ELF-1 (cell line): ENCODE results near the gene CLTCL1.
"Not testable (repeated sequence)": the region's sequence is repeated elsewhere in the genome, so short reads cannot be mapped to it uniquely, and the experiment has no call there.

ENCODE experiments used
- DNase-seq: peaks from one replicate; pipeline ENCODE4 v3.0.0-alpha.2; 2016; ENCODE audit warnings: low read depth, low spot score

CLTCL1 gene

DNA sequence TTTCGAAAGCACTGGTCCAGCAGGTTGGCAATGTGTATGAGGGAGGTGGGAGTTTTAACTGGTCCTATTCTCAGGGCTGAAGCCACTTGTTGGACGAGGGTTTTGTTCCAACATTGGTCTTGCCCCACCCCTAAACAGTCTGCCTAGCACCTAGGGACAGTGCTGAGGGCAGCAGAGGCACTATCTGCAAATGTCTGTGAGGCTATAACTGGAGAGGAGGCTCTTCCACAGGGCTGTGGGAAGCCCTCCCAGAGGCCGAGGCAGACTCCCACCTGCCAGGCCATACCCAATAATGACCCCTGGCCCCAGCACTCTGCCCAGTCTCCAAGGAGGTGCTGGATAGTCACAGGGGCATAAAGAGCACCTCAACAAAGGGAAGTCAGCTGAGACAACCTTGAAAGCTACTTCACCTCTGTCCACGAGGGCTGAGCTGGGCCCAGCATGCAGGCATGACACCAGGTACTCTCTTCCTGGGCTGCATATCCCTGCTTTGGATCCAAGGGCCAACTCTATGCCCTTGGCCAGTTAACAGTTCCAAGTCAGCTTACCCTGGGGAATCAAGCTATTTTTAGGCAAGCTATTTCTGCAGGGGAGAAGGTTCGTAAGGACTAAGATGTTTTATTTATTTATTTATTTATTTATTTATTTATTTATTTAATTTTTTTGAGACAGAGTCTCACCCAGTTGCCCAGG, 72.8 kb downstream of the CLTCL1 start:
- peak; percentile 15 for DNase-seq

DNA sequence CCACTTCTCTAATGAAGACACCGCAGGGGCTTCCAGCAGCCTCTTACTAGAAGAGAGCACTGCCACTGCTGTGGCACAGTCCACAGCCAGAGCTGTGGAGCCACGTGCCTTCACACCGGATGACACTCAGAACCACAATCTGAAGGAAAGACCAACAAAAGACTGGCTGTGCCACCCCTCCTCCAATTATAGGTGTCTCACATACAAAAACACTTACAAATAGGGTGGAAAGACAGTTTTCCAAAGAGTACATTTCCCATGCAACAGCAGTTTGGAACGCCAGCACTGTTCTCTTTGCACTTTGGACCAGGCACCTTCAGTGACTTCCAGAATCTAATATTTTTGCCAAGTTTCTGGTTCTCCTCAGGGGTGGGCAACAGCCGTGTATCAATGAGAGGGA, 74.9 kb downstream of the CLTCL1 start:
- no peak for DNase-seq

DNA sequence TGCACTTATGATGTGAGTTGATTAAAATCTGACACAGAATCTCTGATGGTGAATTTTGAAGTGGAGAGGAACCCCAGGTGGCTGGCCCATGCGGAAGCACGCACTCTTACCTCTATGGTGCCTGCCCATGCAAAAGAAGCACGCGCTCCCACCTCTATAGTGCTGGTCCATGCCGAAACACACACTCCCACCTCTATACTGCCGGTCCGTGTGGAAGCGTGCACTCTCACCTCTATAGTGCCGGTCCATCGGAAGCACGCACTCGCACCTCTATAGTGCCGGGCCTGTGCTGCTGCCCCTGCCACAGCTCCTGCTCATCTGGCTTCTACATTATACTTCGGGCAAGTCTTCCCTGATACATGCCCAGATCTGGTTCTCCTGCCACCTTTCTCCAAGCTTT, 76.2 kb downstream of the CLTCL1 start:
- DNase-seq, result no peak

DNA sequence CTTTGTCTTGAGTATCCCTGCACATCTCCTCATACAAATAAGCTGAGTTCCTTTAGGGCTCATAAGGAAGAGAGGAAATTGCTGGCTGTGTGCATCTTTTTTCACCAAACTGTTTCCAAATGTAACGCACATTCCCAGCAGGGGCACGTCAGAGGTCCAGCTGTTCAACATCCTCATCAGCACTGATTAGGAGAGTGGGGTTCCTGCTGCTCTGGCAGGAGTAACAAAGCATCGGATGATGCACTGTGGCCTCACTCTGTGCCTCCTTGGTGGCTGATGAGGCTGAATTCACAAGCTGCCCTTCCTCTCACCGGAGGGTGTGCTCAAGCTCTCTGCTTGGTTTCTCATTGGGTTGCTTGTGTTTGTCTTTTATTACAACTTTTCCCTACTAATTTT, 77.4 kb downstream of the CLTCL1 start:
- DNase-seq, result no peak

DNA sequence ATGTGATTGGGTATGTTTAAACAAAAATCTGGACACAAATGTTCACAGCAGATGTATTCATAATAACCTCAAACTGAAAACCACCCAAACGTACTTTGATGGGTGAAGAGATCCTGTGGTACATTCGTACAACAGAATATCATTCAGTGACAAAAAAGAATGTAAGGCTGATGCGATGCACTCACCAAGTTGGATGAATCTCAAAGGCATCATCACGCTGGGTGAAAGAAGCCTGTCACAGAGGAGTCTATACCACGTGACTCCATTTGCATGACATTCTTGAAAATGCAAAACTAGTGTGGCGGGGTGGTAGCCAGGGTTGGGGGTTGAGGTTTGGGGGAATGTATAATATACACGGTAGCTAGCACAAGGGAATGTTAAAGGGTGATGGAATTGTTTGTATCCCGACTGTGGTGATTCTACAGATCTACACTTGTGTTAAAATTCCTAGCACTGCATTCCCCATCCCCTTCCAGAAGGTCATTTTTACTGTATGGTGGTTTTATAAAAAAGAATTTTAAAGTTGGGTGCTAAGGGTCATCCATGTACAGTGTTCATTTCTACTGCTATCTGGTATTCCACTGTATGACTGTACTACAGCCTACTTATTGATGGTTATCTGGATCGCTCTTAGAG, 78.0 kb downstream of the CLTCL1 start:
- DNase-seq, result no peak

DNA sequence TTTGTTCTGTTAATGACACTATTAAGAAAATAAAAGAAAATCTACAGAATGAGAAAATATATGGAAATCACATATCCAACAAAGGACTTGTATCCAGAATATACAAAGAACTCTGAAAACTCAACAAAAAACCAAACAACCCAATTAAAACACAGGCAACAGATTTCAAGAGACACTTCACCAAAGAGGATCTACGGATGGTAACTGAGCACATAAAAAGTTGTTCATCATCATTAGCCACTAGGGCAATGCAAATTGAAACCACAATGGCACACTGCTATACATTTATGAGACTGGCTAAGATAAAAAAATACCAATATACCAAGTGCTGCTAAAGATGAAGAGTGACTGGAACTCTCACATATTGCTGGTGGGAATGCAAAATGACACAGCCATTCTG, 78.5 kb downstream of the CLTCL1 start:
- no peak for DNase-seq

DNA sequence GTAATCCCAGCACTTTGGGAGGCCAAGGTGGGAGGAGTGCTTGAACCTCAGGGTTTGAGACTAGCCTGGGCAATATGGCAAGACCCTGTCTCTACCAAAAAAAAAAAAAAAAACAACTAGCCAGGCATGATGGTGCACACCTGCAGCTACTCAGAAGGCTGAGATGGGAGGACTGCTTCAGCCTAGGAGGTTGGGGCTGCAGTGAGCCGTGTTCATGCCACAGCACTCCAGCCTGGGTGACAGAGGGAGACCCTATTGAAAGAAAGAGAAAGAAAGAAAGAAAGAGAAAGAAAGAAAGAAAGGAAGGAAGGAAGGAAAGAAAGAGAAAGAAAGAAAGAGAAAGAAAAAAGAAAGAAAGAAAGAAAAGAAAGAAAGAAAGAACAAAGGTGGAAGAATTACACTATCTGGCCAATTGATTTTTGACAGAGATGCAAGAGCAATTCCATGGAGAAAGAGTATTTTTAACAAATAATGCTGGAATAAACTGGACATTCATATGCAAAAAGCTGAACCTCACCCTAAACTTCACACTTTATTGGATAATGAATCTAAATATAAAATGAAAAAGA, 79.1 kb downstream of the CLTCL1 start:
- DNase-seq, result no peak

DNA sequence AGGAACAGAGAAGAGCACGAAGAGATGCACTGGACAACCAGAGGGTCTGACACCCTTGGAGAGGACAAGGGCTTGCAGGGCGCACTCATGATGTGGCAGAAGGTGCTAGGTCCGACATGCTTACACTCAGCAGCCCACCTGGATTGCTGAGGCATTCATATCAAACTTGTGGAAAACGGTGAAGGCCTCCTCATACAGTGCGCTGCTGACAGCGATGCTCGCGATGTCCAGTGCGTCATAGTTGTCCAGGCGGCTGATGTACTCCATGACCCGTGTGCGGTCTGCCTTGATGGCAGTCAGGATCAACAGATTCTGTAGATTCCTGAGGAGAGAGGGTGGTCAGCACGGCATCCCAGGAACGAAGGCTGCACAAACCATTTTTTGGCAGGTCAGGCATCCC, 81.3 kb downstream of the CLTCL1 start:
- no peak for DNase-seq

DNA sequence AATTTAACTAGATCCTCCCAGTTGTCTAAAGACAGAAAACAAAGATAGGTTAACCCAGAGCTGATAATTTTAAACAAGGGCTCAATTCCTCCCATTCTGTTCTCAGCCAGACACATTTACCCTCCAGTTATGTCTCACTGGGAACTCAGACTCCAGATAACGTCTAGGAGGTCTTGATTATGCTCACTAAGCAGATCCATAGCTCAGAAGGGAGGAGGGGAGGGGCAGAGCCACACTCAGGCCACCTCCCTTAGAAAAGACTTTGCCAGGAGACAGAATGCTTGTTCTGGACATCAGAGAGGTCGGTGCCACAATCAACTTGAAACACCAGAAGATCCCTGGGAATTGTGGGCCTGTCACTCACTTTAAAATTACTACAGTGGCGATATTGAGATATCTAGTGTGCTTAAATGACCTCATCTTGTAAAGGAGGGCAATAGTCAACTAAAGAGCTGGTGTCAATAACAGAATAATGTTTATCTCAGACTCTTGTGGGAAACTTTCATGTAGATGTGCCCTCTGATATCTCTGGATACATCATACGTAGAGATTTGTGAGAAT, 83.2 kb downstream of the CLTCL1 start:
- no peak for DNase-seq

DNA sequence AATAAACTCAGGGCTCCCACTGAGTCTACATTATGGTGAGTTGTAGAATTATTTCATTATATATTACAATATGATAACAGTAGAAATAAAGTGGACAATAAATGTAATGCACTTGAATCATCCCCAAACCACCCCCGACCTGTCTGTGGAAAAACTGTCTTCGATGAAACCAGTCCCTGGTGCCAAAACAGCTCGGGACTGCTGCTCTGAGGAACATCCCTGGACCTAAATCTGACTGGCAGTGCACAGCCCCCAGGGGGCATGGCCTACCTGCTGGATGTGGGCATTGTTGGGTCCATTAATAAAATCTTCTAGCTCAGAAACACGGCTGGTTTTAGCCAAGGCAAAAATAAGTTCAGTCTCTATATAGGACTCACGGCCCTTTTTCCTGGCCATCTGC, 83.6 kb downstream of the CLTCL1 start:
- DNase-seq, result no peak

DNA sequence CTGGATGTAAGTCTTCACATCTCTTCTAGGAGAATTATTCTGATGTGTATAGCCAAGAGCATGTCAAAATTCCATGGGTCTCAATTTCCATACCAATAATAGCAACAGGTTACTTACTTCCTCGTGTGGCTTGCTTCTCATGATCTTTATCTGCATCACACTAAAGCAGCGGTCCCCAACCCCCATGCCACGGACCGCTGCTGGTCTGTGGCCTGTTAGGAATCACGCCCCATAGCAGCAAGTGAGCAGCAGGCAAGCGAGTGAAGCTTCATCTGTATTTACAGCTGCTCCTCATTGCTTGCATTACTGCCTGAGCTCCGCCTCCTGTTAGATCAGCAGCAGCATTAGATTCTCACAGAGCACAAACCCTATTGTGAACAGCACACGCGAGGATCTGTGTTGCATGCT, 84.1 kb downstream of the CLTCL1 start:
- DNase-seq, result no peak

DNA sequence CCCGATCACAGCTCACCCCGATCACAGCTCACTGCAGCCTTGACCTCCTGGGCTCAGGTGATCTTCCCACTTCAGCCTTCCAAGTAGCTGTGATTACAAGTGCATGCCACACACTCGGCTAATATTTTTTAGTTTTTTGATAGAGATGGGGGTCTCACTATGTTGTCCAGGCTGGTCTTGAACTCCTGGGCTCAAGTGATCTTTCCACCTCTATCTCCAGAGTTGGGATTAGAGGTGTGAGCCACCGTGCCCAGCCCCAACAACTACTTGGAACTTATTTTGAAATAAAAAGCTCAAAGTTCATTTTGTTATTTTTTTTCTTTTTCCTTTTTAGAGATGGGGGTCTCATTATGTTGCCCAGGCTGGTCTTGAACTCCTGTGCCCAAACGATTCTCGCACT, 85.2 kb downstream of the CLTCL1 start:
- DNase-seq, result no peak

DNA sequence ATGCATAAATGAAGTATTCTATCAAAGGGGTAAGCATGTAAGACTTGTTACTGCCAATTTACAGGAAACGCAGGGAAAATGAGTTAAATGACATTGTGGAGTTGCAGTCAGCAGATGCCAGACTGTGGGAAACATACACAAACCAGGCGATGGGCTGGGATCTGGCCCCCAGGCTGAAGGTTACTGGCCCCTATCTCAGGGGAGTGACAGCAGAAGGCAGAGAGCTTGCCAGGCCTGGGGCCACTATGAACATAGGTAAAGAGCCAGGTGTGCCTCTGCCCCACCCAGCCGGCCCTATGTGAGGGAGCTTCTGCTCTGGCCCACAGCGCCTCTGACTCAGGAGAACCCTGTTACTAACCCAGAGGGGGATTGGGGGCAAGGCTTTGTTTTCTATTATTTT, 86.9 kb downstream of the CLTCL1 start:
- no peak for DNase-seq

DNA sequence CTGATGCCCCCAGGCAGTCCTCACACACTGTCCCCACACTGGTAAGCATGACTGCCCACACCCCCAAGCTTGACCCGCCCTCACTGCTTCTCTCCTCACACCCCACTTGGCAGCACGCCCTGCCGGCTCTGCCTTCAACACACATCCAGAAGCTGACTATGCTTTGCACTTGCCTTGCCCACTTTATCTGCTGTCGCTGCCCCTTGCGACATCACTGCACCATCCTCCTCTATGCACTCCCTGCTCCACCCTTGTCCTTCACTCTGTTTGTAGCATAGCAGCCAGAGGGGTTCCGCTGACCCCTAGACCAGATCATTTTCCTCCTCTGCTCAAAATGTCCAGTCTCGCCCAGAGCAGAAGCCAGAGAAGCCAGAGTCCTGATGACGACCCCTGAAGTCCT, 87.7 kb downstream of the CLTCL1 start:
- DNase-seq, result no peak

DNA sequence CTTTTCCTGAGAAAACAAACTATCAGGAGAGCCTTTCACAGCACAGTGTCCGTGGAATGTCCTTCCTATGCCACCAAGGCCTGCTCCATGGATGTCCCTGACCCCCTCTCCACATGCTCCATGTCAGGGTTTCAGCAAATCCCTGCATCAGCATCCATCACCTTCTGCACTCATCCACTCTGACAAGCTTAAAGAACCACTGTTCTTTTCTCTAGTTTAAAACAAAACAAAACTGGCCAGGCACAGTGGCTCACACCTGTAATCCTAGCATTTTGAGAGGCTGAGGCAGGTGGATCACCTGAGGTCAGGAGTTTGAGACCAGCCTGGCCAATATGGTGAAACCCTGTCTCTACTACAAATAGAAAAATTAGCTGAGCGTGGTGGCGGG, 88.7 kb downstream of the CLTCL1 start:
- not testable (repeated sequence) for DNase-seq

DNA sequence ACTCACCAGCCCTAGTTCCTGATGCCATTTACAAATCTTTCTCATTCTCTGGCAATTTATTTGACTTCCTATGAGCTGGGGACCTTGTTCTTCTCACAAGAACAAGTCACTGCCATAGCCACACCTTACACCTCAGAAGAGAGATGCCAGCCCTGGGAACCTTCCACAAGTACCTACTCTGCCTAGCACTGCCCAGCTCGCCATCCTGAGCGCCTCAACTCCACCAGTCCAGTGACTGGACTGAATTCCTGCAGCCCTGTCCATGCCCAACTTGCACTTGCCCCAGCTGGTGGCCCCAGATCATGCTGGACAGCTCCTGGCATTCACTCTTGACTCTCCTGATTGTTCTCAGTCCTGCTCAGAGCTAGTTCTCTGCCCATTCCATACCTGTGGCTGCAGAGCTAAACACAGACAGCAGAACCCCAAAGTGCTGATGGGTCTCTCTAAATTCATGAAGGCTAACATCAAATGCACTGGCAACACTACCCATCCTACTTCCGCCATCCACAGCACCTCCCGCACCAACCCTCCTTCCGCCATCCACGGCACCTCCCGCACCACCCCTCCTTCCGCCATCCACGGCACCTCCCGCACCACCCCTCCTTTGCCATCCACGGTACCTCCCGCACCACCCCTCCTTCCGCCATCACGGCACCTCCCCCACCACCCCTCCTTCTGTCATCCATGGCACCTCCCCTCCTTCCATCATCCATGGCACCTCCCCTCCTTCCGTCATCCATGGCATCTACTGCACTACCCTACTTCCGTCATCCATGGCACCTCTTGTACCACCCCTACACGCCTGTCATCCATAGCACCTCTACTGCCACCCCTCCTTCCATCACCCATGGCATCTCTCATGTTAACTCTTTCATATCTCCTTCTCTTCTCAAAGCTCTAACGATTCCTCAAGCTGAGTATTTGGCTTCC, 89.4 kb downstream of the CLTCL1 start:
- DNase-seq, result no peak

DNA sequence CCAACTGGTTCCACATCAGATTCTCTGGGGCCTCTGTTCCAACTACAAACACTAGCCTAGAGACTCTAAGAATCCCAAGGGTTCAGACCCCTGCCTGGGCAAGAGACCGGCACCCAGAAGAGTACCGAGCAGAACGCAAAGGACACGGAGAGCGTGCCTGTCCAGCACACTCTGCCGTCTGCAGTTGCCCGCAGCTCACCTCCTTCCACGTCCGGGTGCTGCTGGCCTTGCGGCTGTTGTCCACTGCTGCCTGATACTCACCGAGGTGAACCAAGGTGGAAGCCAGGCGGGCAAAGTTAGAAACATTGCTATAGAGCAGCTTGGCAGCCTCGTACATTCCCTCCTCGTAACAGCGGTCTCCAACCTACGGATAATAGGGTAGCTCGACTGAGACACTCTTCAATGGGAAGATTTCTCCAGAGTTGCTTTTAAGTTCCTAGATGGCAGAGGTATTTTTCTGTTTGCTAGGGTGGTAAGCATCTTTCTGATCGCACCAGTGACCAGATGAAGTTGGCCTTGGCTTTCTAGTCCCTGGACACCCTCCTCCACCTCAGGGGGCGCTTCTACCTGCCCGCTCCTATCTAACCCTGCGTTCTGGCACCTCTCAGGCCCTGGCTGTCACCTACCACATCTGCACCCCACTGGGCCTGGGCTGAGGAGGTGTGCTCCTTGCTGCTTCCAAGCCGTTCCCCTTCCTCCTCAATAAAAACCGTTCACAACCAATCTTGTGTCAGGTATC, 90.2 kb downstream of the CLTCL1 start:
- no peak for DNase-seq

DNA sequence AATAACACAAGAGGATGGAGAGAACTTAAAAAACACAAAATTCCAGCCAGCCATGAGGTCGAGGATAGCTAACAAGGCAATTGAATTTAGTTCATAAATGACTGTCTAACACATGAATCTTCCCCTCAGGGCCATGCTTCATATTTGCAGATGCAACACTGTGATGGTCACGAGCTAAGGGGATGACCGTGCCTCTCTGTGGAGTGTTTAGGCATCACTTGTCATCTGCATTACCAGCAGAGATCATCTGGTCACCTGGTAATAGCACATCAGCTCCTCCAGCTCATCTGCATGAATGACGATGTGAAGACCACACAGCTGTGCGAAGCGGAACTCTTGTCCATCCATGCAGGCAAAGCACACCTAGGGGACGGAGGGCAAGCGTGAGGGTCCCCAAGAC, 92.0 kb downstream of the CLTCL1 start:
- no peak for DNase-seq

DNA sequence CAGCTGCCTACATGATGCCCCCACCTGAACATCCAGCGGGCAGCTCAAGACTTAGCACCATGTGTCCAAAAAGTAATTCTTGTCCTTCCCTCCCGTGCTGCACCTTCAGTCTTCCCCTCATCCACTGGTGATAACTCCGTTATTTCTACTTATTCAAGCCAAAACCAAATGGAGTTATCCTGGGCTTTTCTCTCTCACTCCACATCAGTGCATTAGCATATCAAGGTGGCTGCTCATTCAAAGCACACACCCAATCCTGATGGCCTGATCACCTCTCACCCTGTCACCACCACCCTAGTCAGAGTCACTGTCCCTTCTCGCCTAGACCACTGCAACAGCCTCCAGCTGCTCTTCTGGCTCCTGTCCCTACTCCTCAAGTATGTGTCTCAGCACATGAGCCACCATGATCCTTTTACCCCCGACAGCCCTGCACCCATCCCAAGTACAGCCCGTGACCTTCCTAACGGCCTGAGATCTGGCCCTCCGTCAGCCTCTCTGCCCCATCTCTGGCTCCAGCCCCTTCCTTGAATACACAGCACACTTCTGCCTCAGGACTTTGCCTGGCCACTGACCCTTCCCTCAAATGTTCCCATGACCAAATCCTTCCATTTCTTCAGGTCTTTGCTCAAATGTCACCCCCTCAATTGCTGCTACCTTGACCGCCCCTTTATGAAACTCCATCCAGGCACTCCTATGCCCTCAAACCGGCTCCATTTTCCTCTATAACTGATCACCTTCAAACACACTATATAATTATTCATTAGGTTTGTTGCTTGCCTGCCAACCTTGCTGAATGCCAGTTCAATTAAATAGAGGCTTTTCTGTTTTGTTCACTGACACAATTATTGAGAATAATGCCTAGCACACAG, 93.3 kb downstream of the CLTCL1 start:
- no peak for DNase-seq
